ENCODE data around the gene GRIP1. TPM values are rescaled to one million over a fixed set of nuclear protein-coding genes. Genes with fewer than 3 reads are reported as not detected.

GRIP1 gene
- total RNA-seq, 3 donors from 2014 or later: 6.6 to 22.8 (median 12.8) TPM

GRCh38 chr12:66375560-66375959 lies 303.3 kb downstream of the GRIP1 start:
- no peaks in the 10 kb centered on the region for H3K36me3 ChIP-seq (ENCODE audit: low read depth)
- intact Hi-C loops (cut with DNase I, micrococcal nuclease): no loop called here

DNA sequence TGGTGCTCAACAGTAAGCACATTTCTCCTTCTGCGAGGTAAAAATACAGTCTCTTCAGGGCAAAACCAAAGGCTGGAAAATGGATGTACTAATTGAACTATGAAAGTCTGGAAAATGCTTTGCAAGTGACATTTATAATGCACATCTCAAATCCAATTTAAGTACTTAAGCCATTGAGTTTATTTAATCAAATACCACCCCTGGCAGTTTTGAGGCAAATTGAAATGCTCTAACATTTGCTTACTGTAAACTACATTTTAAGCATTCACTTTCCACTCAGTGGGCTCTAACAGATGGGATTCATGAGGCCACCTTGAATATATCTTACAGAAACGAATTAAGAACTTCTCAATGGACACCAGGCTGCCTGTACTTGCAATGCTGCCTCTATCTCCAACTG lies 306.9 kb downstream of the GRIP1 start:
- Histone ChIP-seq H3K4me1 (ENCODE audit: low read depth) (no peaks in the 10 kb centered on the region), H3K4me3 (no peak overlapping the region), H3K9me3 (no peaks in the 10 kb centered on the region), H3K36me3 (ENCODE audit: low read depth) (no peaks in the 10 kb centered on the region)
- intact Hi-C loops (cut with DNase I, micrococcal nuclease): no loop called here
- ATAC-seq (no peak), DNase-seq (no peak)
- TF ChIP-seq CTCF (IDR thresholded peaks at IDR 0.05): no peak

More at GRCh38 chr12:66375560-66375959, 303.3 kb downstream of the GRIP1 start:
- Histone ChIP-seq H3K4me1 (ENCODE audit: low read depth) (no peaks in the 10 kb centered on the region), H3K9me3 (no peaks in the 10 kb centered on the region), H3K4me3 (no peak overlapping the region)
- no peak for TF ChIP-seq CTCF (IDR thresholded peaks at IDR 0.05)
- ATAC-seq: no peak
- no peak for DNase-seq

DNA sequence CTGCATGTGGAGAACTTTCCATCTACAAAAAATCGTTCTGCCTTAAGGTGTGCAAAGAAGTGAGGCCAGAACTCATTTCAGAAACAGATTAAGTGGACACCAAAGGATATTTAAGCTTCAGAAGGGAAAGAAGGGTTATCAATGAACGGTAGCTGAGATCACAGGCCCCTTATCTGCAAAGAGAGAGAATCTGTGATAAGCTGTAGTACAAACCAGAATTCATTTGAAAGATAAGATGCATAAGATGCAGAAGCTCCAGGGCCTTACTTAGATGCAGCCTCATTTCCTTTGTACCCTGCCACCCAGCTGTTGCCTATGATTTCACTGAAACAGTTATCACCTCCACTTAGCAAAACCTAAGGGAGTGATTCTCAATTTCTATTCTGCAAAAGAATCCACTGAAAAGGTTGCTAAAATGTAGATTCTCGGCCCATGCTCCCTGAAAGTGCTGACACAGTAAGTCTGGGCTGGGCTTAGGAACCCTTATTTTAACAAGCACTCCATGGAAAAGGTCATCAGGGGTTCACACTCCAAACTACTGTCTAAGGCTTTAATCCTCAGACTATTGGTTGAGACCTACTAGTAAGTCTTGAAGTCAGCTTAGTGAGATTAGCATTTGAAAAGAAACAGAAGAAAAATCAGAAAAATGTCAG lies 311.7 kb downstream of the GRIP1 start:
- no peak for DNase-seq
- intact Hi-C loops (cut with DNase I, micrococcal nuclease): no loop called here
- no peaks in the 10 kb centered on the region for H3K4me1 ChIP-seq (ENCODE audit: low read depth)
- no peaks in the 10 kb centered on the region for H3K36me3 ChIP-seq (ENCODE audit: low read depth)
- H3K9me3 ChIP-seq: no peaks in the 10 kb centered on the region
- no peak for TF ChIP-seq CTCF (IDR thresholded peaks at IDR 0.05)
- H3K4me3 ChIP-seq: no peak overlapping the region
- ATAC-seq: no peak

- no peak overlapping the region for H3K4me3 ChIP-seq
- no peaks in the 10 kb centered on the region for H3K9me3 ChIP-seq
- H3K4me1 ChIP-seq (ENCODE audit: low read depth): no peaks in the 10 kb centered on the region
- DNase-seq (no peak), ATAC-seq (no peak)
- no peaks in the 10 kb centered on the region for H3K36me3 ChIP-seq (ENCODE audit: low read depth)
- intact Hi-C loops (cut with DNase I, micrococcal nuclease): no loop called here
- TF ChIP-seq CTCF (IDR thresholded peaks at IDR 0.05): no peak
Observed at GRCh38 chr12:66365718-66366490, 313.0 kb downstream of the GRIP1 start.

GRCh38 chr12:66361703-66362102 lies 317.2 kb downstream of the GRIP1 start:
- no peak overlapping the region for H3K4me3 ChIP-seq
- intact Hi-C loops (cut with DNase I, micrococcal nuclease): no loop called here
- no peaks in the 10 kb centered on the region for H3K9me3 ChIP-seq
- ATAC-seq: no peak
- TF ChIP-seq CTCF (IDR thresholded peaks at IDR 0.05): no peak
- no peaks in the 10 kb centered on the region for H3K36me3 ChIP-seq (ENCODE audit: low read depth)
- H3K4me1 ChIP-seq (ENCODE audit: low read depth): no peaks in the 10 kb centered on the region
- no peak for DNase-seq
